ENCODE data around the gene STEAP4.

Gene STEAP4

DNA sequence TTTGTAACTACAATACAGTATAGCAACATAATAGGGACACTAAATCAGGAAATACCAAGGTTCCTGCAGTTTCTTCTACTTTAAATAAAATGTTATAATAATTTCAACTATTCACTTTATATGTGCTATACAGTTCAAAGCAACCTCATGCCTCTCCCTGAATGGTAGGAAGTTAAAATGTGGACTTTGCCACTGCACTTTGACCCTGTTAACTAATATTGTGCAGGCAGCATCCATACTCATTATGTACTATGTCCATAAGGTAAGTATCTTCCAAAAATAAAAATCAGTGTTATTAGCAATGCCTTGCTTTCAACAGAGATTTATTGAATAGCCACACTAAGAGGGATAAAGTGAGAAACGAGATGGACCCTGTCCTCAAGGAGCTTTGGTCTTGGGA lies 4.8 kb downstream of the STEAP4 start:
- no peak for DNase-seq (ENCODE audit: low spot score)
- in situ Hi-C loops (cut with MboI; ENCODE audit: low sequenced_read_pairs, unreplicated experiment), result no loop called here
- TF ChIP-seq CTCF (IDR thresholded peaks at IDR 0.05; ENCODE audit: borderline replicate concordance, control extremely low read depth, extremely low read depth, insufficient read depth, missing control alignments), result no peak

DNA sequence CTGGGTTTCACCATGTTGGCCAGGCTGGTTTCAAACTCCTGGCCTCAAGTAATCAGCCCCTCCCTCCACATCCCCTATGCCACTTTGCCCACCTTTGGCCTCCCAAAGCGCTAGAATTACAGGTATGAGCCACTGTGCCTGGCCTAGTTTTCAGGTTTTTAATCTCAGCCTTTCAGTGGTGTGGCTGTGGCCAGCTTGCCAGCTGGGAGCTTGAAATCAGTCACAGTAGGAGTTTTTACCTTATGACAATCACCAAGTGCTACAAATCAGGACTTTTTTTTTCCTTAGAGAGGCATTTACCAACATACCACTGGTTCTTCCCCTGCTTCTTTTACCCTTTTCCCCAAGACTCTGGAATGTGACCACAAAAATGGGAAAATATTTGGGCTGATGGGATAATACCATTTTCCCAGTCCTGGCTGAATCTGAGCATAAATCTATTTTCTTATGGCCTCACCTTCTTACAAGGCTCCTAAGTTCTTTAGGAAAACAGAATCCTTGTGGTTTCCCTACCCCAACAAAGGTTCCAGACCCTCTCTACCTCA lies 6.2 kb downstream of the STEAP4 start:
- in situ Hi-C loops (cut with MboI; ENCODE audit: low sequenced_read_pairs, unreplicated experiment), result no loop called here
- DNase-seq (ENCODE audit: low spot score), result no peak
- TF ChIP-seq CTCF (IDR thresholded peaks at IDR 0.05; ENCODE audit: borderline replicate concordance, control extremely low read depth, extremely low read depth, insufficient read depth, missing control alignments), result no peak

- no peak for DNase-seq (ENCODE audit: low spot score)
- in situ Hi-C loops (cut with MboI; ENCODE audit: low sequenced_read_pairs, unreplicated experiment), result no loop called here
- TF ChIP-seq CTCF (IDR thresholded peaks at IDR 0.05; ENCODE audit: borderline replicate concordance, control extremely low read depth, extremely low read depth, insufficient read depth, missing control alignments), result no peak
Observed at GRCh38 chr7:88299126-88299525, 7.6 kb downstream of the STEAP4 start.

DNA sequence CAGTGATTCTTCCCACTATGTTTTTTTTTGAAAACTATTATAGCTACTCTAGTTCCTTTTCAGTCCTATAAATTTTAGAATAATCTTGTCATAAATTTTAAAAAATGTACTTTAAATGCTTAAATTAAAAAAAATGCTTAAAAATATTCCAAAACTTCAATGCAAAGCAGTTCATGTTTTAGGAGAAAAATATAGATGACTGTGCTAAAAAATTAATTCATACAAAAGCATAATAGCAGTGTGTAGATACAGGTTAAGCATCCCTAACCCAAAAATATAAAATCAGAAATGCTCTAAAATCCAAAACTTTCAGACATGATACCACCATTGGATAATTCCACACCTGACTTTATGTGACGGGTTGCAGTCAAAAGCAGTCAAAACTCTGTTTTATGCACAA lies 12.8 kb downstream of the STEAP4 start:
- no peak for DNase-seq (ENCODE audit: low spot score)
- no peak for TF ChIP-seq CTCF (IDR thresholded peaks at IDR 0.05; ENCODE audit: borderline replicate concordance, control extremely low read depth, extremely low read depth, insufficient read depth, missing control alignments)
- in situ Hi-C loops (cut with MboI; ENCODE audit: low sequenced_read_pairs, unreplicated experiment), result no loop called here

GRCh38 chr7:88291398-88292173 lies 15.1 kb downstream of the STEAP4 start:
- TF ChIP-seq CTCF (IDR thresholded peaks at IDR 0.05; ENCODE audit: borderline replicate concordance, control extremely low read depth, extremely low read depth, insufficient read depth, missing control alignments), result no peak
- DNase-seq (ENCODE audit: low spot score), result no peak
- in situ Hi-C loops (cut with MboI; ENCODE audit: low sequenced_read_pairs, unreplicated experiment), result no loop called here

GRCh38 chr7:88290491-88290890 lies 16.2 kb downstream of the STEAP4 start:
- TF ChIP-seq CTCF (IDR thresholded peaks at IDR 0.05; ENCODE audit: borderline replicate concordance, control extremely low read depth, extremely low read depth, insufficient read depth, missing control alignments), result no peak
- in situ Hi-C loops (cut with MboI; ENCODE audit: low sequenced_read_pairs, unreplicated experiment), result no loop called here
- no peak for DNase-seq (ENCODE audit: low spot score)

All from GM13976 (cell line).